GM21529 (cell line): Measurements from ENCODE around the gene PATJ.
"Not testable (repeated sequence)": the region's sequence is repeated elsewhere in the genome, so short reads cannot be mapped to it uniquely, and the experiment has no call there.

ENCODE experiments used
- ATAC-seq: cut with Tn5 transposase; IDR thresholded peaks from one replicate; pipeline ENCODE4 v1.9.1; 2021; ENCODE audit not compliant: unreplicated experiment

PATJ gene, protein sequence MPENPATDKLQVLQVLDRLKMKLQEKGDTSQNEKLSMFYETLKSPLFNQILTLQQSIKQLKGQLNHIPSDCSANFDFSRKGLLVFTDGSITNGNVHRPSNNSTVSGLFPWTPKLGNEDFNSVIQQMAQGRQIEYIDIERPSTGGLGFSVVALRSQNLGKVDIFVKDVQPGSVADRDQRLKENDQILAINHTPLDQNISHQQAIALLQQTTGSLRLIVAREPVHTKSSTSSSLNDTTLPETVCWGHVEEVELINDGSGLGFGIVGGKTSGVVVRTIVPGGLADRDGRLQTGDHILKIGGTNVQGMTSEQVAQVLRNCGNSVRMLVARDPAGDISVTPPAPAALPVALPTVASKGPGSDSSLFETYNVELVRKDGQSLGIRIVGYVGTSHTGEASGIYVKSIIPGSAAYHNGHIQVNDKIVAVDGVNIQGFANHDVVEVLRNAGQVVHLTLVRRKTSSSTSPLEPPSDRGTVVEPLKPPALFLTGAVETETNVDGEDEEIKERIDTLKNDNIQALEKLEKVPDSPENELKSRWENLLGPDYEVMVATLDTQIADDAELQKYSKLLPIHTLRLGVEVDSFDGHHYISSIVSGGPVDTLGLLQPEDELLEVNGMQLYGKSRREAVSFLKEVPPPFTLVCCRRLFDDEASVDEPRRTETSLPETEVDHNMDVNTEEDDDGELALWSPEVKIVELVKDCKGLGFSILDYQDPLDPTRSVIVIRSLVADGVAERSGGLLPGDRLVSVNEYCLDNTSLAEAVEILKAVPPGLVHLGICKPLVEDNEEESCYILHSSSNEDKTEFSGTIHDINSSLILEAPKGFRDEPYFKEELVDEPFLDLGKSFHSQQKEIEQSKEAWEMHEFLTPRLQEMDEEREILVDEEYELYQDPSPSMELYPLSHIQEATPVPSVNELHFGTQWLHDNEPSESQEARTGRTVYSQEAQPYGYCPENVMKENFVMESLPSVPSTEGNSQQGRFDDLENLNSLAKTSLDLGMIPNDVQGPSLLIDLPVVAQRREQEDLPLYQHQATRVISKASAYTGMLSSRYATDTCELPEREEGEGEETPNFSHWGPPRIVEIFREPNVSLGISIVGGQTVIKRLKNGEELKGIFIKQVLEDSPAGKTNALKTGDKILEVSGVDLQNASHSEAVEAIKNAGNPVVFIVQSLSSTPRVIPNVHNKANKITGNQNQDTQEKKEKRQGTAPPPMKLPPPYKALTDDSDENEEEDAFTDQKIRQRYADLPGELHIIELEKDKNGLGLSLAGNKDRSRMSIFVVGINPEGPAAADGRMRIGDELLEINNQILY (N-terminal part only)

DNA sequence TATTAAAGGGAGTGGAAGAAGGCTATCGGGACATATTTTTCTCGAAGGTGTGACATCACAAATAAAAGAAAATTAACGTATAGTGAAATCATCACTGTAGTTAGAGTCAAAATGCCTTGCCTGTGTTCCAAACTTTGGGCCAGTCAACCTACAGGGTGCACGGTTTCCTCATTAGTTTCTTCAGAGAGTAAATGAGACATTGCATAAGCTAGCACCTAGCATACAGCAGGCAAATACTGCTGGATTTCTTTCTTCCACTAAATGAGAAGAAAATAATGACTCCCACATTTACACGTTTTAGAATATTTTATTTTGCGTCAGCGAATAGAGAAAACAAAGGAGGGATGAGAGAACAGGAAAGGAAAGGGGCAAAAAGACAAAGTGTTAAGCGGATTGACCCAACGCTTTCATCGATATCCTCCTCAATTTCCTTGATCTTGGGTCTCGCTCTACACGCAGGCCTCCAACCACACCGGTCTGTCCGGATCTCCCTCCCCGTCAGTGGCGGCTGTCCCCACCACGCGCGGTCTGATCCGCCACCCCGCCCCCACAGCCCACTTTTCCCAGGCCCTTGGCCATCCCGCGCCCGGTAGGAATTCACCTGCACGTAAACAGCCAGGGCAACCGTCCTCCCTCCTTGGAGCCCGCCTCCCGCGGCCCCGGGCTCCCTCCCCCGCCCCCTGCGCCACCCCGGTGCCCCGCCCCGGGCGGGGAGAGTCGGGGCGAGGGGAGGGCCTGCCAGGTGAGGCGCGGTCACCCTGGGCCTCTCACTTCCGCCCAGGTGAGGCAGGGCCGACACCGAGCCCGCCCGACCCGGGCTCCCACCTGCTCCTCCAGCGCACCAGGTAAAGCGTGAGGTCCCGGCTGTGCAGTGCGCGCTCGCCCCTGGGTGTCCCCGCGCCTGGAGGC lies at the start of gene PATJ:
TSS of gene PATJ (plus strand) at position 770 of the 909 bp plus-strand sequence. CDS start 20,413 bp downstream, outside the sequence.
- peak; percentile 82 for ATAC-seq

DNA sequence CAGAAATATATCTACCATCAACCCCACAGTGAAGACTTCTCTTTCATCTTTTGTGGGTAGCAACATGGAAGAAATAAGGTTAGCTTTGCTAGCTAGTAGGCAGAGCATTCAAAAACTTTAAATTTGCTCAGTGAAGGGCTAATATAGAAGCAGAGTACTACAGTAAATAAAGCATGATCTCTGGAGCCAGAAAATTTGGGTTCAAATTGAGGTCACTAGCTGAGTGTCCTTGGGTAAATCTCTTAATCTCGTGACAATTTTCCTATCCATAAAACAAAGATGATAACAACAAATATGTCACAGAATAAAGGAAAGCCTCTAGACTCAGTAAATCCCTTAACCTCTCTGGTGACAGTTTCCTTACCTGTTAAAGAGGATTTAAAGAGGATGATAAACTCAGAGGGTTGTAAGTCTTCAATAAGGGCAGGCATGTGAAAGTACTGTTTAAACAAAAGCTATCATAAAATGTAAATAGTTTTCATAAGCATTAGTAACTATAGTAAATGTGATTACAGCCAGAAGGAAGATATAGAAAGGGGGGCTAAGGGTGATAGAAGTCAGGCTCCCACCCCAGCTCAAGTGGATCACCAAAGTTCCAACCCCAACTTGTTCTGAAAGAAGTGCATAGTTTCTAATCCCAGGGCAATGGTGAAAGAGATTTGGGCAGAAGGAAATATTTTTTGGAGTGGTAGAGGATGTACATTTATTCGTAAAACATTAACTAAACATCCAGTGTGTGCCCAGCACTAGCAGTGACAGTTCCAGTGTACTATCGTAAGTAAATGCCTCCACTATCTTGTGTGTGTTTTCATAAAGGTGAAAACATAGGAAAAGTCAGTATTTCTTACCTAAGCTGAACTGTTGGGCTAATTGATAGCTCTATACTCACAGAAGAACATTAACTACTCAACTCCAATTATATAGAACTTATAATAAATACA lies 42.1 kb upstream of the PATJ start:
- no peak for ATAC-seq

DNA sequence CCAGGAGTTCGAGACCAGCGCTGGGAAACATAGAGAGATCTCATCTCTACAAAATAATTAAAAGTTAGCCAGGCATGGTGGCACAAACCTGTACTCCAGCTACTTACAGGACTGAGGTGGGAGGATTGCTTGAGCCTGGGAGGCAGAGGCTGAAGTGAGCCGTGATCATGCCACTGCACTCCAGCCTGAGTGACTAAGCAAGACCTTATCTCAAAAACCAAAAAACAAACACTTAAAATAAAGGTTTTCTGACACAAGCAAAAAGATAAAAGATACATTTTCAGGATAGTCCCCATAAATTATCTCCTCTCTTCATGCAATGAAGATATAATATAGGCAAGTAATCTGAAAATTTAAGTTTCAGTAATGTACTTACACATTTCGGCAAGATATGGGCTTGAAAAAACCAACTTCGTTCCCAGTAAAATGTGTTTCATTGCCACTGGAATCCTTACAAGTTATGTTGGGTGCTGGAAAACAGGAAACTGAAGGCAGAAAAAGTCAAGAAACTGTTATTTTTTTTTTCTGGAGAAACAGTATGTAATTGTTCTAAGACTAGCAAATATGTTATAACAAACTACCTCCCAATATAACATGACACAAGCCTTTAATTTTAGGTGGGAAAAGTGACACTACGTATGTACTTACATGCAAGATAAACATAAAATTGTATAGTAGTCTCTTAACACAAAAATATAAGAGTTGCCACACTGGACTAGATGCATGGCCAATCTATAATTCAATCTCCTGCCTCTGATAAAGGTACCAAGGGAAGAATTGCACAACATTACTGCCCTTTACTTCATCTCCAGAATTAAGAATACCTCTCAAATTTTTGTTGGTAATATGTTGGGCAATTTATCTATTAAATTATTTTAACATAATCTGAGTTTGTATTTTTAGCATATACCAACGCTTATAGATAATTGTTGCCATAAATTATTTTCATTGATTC lies 33.0 kb upstream of the PATJ start:
- no peak for ATAC-seq

DNA sequence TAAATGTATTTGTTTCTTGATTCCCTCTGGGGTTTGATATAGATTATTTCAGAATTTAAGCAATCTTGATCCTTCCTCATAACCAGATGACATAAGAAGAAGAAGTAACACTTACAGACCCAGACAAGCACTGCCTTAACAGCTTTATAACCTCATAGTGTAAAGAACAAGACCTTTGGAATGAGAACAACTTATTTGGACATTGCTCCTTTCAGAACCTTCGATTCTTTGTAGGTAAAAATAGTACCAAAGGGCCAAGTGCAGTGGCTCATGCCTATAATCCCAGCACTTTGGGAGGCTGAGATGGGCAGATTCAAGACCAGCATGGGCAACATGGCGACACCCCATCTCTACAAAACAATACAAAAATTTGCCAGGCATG lies 32.4 kb upstream of the PATJ start:
- ATAC-seq = no peak

DNA sequence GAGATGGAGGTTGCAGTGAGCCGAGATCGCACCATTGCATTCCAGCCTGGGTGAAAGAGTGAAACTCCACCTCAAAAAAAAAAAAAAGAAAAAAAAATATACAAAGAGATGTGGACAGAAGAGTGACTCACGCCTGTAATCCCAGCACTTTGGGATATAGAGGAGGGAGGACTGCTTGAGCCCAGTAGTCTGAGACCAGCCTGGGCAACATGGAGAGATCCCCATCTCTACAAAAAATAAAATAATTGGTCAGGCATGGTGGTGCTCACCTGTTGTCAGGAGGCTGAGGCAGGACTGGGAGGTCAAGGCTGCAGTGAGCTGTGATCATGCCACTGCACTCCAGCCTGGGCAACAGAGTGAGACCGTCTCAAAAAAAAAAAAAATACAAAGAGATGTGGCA lies 31.0 kb upstream of the PATJ start:
- not testable (repeated sequence) for ATAC-seq

DNA sequence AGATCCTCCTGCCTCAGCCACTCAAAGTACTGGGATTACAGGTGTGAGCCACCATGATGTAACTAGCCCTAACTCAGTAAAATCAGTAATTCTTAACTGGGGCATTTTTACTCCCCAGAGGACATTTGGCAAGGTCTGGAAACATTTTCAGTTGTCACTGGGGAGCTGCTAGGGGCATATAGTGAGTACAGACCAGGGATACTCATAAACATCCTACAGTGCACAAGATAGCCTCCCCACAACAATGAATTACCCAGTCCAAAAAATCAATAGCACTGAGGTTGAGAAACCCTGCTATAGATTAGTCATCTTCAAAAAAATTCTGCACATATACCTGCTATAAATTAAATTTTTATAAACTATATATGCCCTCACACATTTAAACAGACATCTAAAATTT lies 30.3 kb upstream of the PATJ start:
- no peak for ATAC-seq

DNA sequence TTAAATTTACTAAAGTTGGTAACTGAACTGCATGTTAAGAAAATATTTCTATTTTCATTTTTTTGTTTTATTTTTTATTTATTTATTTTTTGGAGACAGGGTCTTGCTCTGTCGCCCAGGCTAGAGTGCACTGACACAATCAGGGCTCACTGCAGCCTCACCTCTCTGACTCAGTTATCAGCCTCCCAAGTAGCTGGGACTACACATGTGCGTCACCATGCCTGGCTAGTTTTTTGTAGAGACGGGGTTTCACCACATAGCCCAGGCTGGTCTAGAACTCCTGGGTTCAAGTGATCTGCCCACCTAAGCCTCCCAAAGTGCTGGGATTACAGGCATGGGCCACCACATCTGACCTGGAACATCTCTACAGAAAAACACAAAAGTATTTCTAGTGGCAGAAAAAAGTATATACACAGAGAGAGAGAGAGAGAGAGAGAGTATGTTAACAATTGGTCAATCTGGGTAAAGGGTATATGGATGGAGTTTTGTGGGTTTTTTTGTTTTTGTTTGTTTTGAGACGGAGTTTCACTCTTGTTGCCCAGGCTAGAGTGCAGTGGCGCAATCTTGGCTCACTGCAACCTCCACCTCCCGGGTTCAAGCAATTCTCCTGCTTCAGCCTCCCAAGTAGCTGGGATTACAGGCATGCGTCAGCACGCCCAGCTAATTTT lies 23.1 kb upstream of the PATJ start:
- ATAC-seq = not testable (repeated sequence)

DNA sequence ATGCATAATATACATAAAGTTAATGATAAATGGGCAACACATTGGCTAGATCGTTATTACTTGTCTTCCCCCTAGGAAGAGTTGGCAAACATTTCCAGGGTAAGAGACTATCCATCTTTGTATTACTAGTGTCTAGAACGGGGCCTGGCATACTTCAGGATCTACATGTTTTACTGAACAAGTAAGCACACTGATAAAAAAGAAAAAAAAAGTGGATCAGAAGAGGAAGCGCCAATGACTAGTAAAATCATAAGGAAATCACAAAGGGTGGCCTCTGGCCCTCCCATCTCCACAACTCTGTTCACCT lies 17.8 kb upstream of the PATJ start:
- no peak for ATAC-seq

DNA sequence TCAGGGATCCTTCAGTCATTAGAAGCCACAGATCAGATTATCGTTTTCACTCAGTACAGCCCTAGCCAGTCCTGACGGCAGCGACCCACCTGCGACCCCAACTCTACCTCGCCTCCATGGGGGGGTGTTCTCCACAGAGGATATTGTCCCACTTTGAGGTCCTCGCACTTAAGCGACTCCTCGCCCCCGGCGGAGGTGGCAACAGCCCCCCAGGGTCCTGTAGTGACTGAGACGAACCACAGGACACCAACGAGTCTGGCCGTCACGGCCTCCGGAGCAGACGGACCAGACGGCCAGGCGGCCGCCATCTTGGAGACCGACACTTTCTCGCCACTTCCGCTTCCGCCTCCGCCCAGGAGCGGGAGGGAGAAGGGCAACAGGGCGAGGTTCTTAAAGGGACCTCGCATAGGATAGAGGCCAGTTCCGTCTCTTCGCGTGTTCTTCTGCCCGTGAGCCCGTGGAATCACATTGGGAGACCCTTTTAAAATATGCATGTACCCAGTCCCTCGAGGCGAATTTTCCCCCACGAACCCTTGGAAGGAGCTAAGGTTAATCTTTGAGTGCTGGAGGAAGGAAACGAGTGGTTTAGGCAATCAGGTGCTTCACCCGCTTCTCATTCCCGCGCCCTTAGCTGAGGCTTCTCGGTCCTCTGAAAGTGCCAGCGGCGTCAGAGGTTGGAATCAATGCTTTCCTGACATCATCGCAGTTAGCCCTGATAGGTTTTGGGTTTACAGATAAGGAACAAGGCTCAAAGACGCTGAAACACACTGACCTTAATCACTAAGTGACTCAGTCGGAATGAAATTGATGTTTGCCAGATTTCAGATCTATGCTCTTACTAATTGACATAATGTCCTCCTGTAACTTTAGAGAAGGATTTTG lies 17.2 kb upstream of the PATJ start, which contains the start of gene TM2D1:
TSS of gene TM2D1 (minus strand) at position 329 of the 882 bp plus-strand sequence. CDS start at position 308, 21 bp downstream.
- ATAC-seq = peak; percentile 100

DNA sequence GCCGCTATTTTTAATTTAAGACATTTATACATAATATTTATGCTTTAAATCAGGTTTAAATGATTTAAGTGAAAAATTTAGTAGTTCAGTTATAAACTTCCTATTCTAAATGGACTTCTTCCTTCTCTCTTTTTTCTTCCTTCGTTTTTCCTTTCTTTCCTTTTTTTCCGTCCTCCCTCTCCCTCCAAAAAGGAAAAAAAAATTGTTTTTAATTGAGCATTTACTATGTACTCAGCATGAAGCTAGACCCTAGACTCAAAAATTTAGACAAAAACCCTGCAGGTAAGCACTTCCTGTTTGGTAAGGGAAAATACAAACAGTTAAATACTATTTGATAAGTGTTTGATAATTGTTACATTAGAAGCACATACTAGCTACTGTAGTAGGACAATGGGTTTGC lies 14.7 kb upstream of the PATJ start:
- no peak for ATAC-seq

DNA sequence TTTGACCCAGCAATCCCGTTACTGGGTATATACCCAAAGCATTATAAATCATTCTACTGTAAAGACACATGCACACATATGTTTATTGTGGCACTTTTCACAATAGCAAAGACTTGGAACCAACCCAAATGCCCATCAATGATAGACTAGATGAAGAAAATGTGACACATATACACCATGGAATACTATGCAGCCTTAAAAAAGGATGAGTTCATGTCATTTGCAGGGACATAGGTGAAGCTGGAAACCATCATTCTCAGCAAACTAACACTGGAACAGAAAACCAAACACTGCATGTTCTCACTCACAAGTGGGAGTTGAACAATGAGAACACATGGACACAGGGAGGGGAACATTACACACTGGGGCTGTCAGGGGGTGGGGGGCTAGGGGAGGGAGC lies 11.6 kb upstream of the PATJ start:
- ATAC-seq = not testable (repeated sequence)

DNA sequence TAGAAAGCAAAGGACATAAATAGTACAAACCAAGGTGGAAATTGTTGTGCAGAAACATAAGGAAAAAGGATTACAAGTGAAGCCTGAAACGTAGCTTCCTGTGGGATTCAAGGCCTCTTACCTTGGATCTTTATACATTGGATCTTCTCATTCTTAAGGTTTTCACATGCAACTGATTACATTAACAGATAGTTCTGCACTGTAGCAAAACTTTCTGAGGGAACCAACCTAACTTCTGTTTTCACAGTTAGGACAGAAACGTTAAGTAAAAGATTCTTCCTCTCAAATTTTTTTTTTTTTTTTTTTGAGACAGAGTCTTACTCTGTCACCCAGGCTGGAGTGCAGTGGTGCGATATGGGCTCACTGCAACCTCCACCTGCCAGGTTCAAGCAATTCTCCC lies 9.6 kb upstream of the PATJ start:
- ATAC-seq = no peak

DNA sequence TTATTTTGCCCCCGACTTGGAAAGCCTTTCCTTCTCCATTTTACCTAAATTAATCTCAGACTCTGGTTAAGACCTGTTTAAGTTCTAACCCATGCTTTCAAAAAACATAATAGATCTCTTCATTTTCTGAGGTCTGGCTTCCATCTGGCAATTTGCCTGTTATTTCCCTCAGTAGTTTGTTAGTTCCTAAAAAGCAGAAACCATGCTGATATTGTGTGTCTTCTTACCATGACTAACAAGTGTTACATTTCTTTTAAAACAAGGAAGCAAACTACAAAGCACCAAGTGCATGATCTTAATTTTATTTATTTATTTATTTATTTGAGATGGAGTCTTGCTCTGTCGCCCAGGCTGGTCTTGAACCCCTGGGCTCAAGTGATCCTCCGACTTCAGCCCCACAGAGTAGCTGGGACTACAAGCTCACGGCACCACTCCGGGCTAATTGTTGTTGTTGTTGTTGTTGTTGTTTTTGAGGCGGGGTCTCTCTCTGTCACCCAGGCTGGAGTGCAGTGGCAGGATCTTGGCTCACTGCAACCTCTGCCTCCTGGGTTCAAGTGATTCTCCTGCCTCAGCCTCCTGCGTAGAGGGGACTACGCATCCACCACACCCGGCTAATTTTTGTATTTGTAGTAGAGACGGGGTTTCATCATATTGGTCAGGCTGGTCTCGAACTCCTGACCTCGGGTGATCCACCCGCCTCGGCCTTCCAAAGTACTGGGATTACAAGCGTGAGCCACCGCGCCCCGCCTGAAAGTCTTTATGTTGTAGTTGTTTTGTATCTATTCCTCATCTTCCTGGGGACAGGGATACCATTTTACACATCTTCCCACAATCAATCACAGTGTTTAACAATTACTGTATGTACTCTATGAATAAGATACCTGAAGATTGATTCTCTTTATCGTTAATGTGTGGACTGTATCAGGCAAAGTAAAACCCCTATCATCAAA lies 1.3 kb upstream of the PATJ start:
- ATAC-seq = no peak

DNA sequence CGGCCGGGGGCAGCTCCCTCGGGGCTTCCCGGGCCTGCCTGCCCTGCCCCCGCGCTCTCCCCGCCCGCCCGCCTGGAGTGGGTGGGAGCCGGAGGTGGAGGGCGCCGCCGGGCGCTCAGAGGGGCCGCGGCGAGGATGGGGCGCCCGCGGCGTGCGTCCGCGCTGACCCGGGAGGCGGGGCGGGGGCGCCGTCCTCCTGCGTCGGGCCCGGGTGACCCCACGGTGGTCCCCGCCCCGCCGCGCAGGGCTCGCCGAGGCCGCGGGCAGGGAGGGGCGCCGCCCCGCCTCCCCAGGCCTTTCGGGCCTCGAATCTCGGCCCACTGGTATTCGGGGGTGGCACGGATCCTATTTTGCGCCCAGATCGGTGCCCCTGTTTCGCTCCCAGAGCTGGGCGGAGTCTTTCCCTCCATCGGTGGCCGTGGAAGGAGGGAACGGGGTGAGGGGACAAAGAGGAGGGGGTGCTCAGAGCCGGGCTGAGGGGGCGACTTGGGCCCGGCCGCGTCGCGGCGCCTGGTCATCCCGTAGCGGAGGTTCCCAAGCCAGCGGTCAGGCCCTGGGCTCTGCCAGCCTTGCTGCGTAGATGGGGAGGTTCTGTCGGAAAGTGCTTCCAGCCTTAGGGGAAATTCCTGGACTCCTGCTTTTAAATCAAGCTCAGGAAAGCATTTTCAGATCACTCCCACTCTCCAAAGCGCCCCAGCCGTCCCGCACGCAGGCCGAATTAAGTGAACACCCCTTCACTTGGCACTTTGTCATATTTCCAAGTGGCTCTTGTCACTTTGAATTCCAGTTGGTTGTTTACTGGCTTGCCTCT lies 545 bp downstream of the PATJ start:
- peak; percentile 53 for ATAC-seq

DNA sequence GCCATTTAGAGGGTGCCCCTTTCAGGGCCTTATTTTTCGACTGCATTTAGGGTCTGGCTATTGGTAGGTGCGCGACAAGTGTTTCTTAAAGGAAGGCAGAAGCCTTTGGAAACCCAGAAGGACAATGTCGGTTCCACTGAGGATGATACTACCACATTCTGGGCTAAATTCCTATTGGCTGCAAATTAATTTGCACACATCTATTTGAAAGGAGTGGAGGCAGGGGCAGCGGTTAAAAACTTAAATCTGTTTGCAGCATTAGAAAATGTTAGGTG lies 1.1 kb downstream of the PATJ start:
- ATAC-seq = no peak
